NAMALWA (cell line): ENCODE results near the gene AGAP2.
"Not testable (repeated sequence)": the region's sequence is repeated elsewhere in the genome, so short reads cannot be mapped to it uniquely, and the experiment has no call there.

Experiments used
- DNase-seq: peaks from one replicate; pipeline ENCODE4 v3.0.0-alpha.2; 2015; ENCODE audit warnings: low spot score

Gene AGAP2

GRCh38 chr12:57738661-57739237 is at the start of gene AGAP2:
Gene AGAP2, minus strand, starts transcription at chr12:57738742. Its CDS starts 496 bp downstream, at chr12:57738246.
- DNase-seq, result no peak

GRCh38 chr12:57783861-57784260 is 45.3 kb upstream of the AGAP2 start:
- no peak for DNase-seq

GRCh38 chr12:57783466-57783801 is 44.9 kb upstream of the AGAP2 start:
- no peak for DNase-seq

GRCh38 chr12:57782608-57783465 is 44.3 kb upstream of the AGAP2 start, which contains the start of gene TSFM:
Gene TSFM, plus strand, starts transcription at chr12:57782787. Its CDS starts 15 bp downstream, at chr12:57782802.
- peak; percentile 96 for DNase-seq

- DNase-seq, result no peak
Measured at GRCh38 chr12:57782243-57782607, 43.7 kb upstream of the AGAP2 start.

- no peak for DNase-seq
Measured at GRCh38 chr12:57781801-57782200, 43.3 kb upstream of the AGAP2 start.

- no peak for DNase-seq
Measured at GRCh38 chr12:57781244-57781643, 42.7 kb upstream of the AGAP2 start.

GRCh38 chr12:57780284-57780897 is 41.8 kb upstream of the AGAP2 start:
- no peak for DNase-seq

- DNase-seq, result no peak
Measured at GRCh38 chr12:57779736-57780135, 41.2 kb upstream of the AGAP2 start.

- no peak for DNase-seq
Measured at GRCh38 chr12:57777911-57778310, 39.4 kb upstream of the AGAP2 start.

- DNase-seq, result no peak
Measured at GRCh38 chr12:57777367-57777766, 38.8 kb upstream of the AGAP2 start.

GRCh38 chr12:57776247-57776587 is 37.7 kb upstream of the AGAP2 start:
- DNase-seq, result no peak

- DNase-seq, result peak; percentile 57
Measured at GRCh38 chr12:57775563-57776246, 37.2 kb upstream of the AGAP2 start.

GRCh38 chr12:57775044-57775443 is 36.5 kb upstream of the AGAP2 start:
- no peak for DNase-seq

- not testable (repeated sequence) for DNase-seq
Measured at GRCh38 chr12:57774634-57775033, 36.1 kb upstream of the AGAP2 start.

- DNase-seq, result no peak
Measured at GRCh38 chr12:57772429-57773322, 34.1 kb upstream of the AGAP2 start, which contains the start of gene EEF1AKMT3. Gene EEF1AKMT3, plus strand, starts transcription at chr12:57772614. Its CDS starts 111 bp downstream, at chr12:57772725.

GRCh38 chr12:57771873-57772428 is 33.4 kb upstream of the AGAP2 start, which contains the start of gene METTL1:
Gene METTL1, minus strand, starts transcription at chr12:57772105. Its CDS starts 22 bp downstream, at chr12:57772083.
- peak; percentile 98 for DNase-seq

- peak; percentile 96 for DNase-seq
Measured at GRCh38 chr12:57771236-57771872, 32.8 kb upstream of the AGAP2 start.

- DNase-seq, result no peak
Measured at GRCh38 chr12:57770734-57771133, 32.2 kb upstream of the AGAP2 start.

GRCh38 chr12:57769594-57769993 is 31.1 kb upstream of the AGAP2 start:
- no peak for DNase-seq

- DNase-seq, result no peak
Measured at GRCh38 chr12:57767876-57768275, 29.3 kb upstream of the AGAP2 start.
